PC-9 (cell line): ENCODE results near the gene CIRBP. TPM values are rescaled to one million over a fixed set of nuclear protein-coding genes. Genes with fewer than 3 reads are reported as not detected.

Experiments used
- BruUV-seq: library from RNA; stranded (reverse); fragments of 400-500 nt; replicated peaks from 2 replicates; lab custom pipeline; 2021; lab: Mats Ljungman, UMichigan
- CTCF ChIA-PET: fragments of 300-600 bp; sonication (Branson Sonifier 250); formaldehyde crosslinking; loops from one replicate; lab custom pipeline; 2022; ENCODE audit warnings: antibody characterized with exemption; lab: Charles Lee
- POLR2A ChIA-PET: fragments of 300-600 bp; sonication (Branson Sonifier 250); formaldehyde crosslinking; loops from one replicate; lab custom pipeline; 2022; ENCODE audit warnings: antibody characterized with exemption; ENCODE audit not compliant: unreplicated experiment; lab: Charles Lee
- DNase-seq, 2 experiments: peaks; one replicate each; pipeline versions ENCODE4 v3.0.0 to v3.0.0-alpha.2; 2015 to 2022; ENCODE audit warnings: mixed read lengths in 1 of 2
- H2AFZ ChIP-seq: fragments of 200-600 bp; sonication (generic); 2 replicates; pipeline ENCODE4 v1.8.1; 2017; ENCODE audit warnings: antibody characterized with exemption
- H3F3A ChIP-seq: fragments of 200-600 bp; sonication (generic); 2 replicates; pipeline ENCODE4 v1.8.1; 2017; ENCODE audit warnings: antibody characterized with exemption, mild to moderate bottlenecking, low read depth; ENCODE audit not compliant: insufficient read depth
- H3K27ac ChIP-seq: fragments of 200-600 bp; sonication (generic); 2 replicates; pipeline ENCODE4 v1.6.1; 2016; ENCODE audit warnings: mixed run types
- H3K27me3 ChIP-seq: fragments of 200-600 bp; sonication (generic); 2 replicates; pipeline ENCODE4 v1.6.1; 2016; ENCODE audit warnings: low read depth, mixed run types; ENCODE audit not compliant: insufficient read depth
- H3K36me3 ChIP-seq: fragments of 200-600 bp; sonication (generic); 2 replicates; pipeline ENCODE4 v1.6.1; 2016; ENCODE audit warnings: low read depth, mixed run types
- H3K4me1 ChIP-seq: fragments of 200-600 bp; sonication (generic); replicated peaks from 2 replicates; pipeline ENCODE4 v1.6.1; 2016; ENCODE audit warnings: mixed run types; ENCODE audit not compliant: insufficient read depth
- H3K4me2 ChIP-seq: fragments of 200-600 bp; sonication (generic); 2 replicates; pipeline ENCODE4 v1.6.1; 2017; ENCODE audit warnings: mixed run types
- H3K4me3 ChIP-seq: fragments of 200-600 bp; sonication (generic); 2 replicates; pipeline ENCODE4 v1.6.1; 2016; ENCODE audit warnings: mixed run types
- H3K79me2 ChIP-seq: fragments of 200-600 bp; sonication (generic); 2 replicates; pipeline ENCODE4 v1.6.1; 2017; ENCODE audit warnings: low read depth, mixed run types
- H3K9me2 ChIP-seq: fragments of 200-600 bp; sonication (generic); 2 replicates; pipeline ENCODE4 v1.8.1; 2017; ENCODE audit warnings: mild to moderate bottlenecking; ENCODE audit not compliant: insufficient read depth
- H3K9me3 ChIP-seq: fragments of 200-600 bp; sonication (generic); 2 replicates; pipeline ENCODE4 v1.8.1; 2016; ENCODE audit warnings: low read depth; ENCODE audit not compliant: insufficient read depth
- H4K20me1 ChIP-seq: fragments of 200-600 bp; sonication (generic); 2 replicates; pipeline ENCODE4 v1.8.1; 2017; ENCODE audit not compliant: insufficient read depth
- CTCF ChIP-seq: fragments of 200-600 bp; sonication (generic); conservative IDR thresholded peaks from 2 replicates; pipeline ENCODE4 v1.6.1; 2017; ENCODE audit warnings: mixed run types, antibody characterized with exemption, mild to moderate bottlenecking, moderate library complexity
- EZH2 ChIP-seq: fragments of 200-600 bp; sonication (generic); IDR thresholded peaks from 2 replicates; pipeline ENCODE4 v1.8.0; 2017; ENCODE audit warnings: antibody characterized with exemption, low read depth
- intact Hi-C: fragments of 100-400 bp; cut with micrococcal nuclease; formaldehyde crosslinking; loops from one replicate; pipeline ENCODE4 v1.10.0; 2022; ENCODE audit not compliant: unreplicated experiment
- total RNA-seq: library from RNA; stranded (reverse); gene quantifications from 2 replicates; pipeline ENCODE4 v1.2.3, GENCODE V29; 2021

CIRBP gene
- total RNA-seq, 1 experiment from 2014 or later = 86.9 TPM

GRCh38 chr19:1273263-1274041, 4.3 kb downstream of the CIRBP start:
- ChIA-PET CTCF (interaction anchor here (0.6 kb wide), 1 partner anchor 87 kb away, joined by 3 read pairs; no protein-coding TSS in a partner anchor), POLR2A (no interaction called here)
- Histone ChIP-seq H3K4me1 (peaks cover 31% of the 10 kb centered on the region), H3K4me3 (peak overlapping the region; percentile 78; the same call in 1 of the 2 replicates), H3K4me2 (peak overlapping the region; percentile 89), H4K20me1 (peaks cover 12% of the 10 kb centered on the region), H3K9me2 (no peaks in the 10 kb centered on the region), H3K36me3 (peaks cover 11% of the 10 kb centered on the region; the same call in 1 of the 2 replicates), H3K27me3 (no peaks in the 10 kb centered on the region), H3K79me2 (peaks cover 64% of the 10 kb centered on the region), H3F3A (peaks cover 43% of the 10 kb centered on the region), H2AFZ (no peak overlapping the region), H3K9me3 (no peaks in the 10 kb centered on the region), H3K27ac (peak overlapping the region; percentile 86; the same call in 1 of the 2 replicates)
- TF ChIP-seq CTCF (no peak), EZH2 (no peak)
- intact Hi-C loops = no loop called here
- BruUV-seq = no TSS peak
- DNase-seq = no peak

- H3K4me1 ChIP-seq = peaks cover 27% of the 10 kb centered on the region
- peak overlapping the region; percentile 89 for H3K4me2 ChIP-seq
- H3F3A ChIP-seq = peaks cover 40% of the 10 kb centered on the region
- H3K9me3 ChIP-seq = no peaks in the 10 kb centered on the region
- POLR2A ChIA-PET = no interaction called here
- H2AFZ ChIP-seq = no peak overlapping the region
- DNase-seq = no peak
- CTCF ChIA-PET = no interaction called here
- peak overlapping the region; percentile 86 for H3K27ac ChIP-seq
- peaks cover 11% of the 10 kb centered on the region; the same call in 1 of the 2 replicates for H3K36me3 ChIP-seq
- H3K27me3 ChIP-seq = no peaks in the 10 kb centered on the region
- H3K9me2 ChIP-seq = no peaks in the 10 kb centered on the region
- no peak for TF ChIP-seq EZH2
- no peak for TF ChIP-seq CTCF
- intact Hi-C loops = no loop called here
- H3K79me2 ChIP-seq = peaks cover 64% of the 10 kb centered on the region
- H4K20me1 ChIP-seq = peaks cover 12% of the 10 kb centered on the region
- H3K4me3 ChIP-seq = peak overlapping the region; percentile 78
- TSS peak; percentile 41 for BruUV-seq
Observed at GRCh38 chr19:1274081-1274851, 5.1 kb downstream of the CIRBP start.

- ChIA-PET POLR2A (interaction anchor here (0.6 to 0.7 kb wide), 2 partner anchors 22 to 76 kb away, joined by 3 read pairs; no protein-coding TSS in a partner anchor), CTCF (no interaction called here)
- Histone ChIP-seq H3K4me3 (peak overlapping the region; percentile 78), H2AFZ (no peak overlapping the region), H3K27ac (peak overlapping the region; percentile 86), H3F3A (peaks cover 37% of the 10 kb centered on the region), H3K79me2 (peaks cover 62% of the 10 kb centered on the region), H4K20me1 (peaks cover 13% of the 10 kb centered on the region), H3K9me3 (no peaks in the 10 kb centered on the region), H3K9me2 (no peaks in the 10 kb centered on the region), H3K27me3 (no peaks in the 10 kb centered on the region), H3K4me1 (peaks cover 27% of the 10 kb centered on the region), H3K36me3 (peaks cover 11% of the 10 kb centered on the region; the same call in 1 of the 2 replicates), H3K4me2 (peak overlapping the region; percentile 89)
- intact Hi-C loops = loop anchor here (5.0 kb wide), 1 partner anchor 397 kb away; no protein-coding TSS in a partner anchor
- TF ChIP-seq CTCF (no peak), EZH2 (no peak)
- no peak for DNase-seq
- BruUV-seq = no TSS peak
Observed at GRCh38 chr19:1274852-1275259, 5.7 kb downstream of the CIRBP start.
